HG03039 (cell line): ENCODE data around the gene FGF22.
"Not testable (repeated sequence)": the region's sequence is repeated elsewhere in the genome, so short reads cannot be mapped to it uniquely, and the experiment has no call there.

Experiments
- ATAC-seq: cut with Tn5 transposase; IDR thresholded peaks from one replicate; pipeline ENCODE4 v1.9.1; 2021; ENCODE audit warnings: mild to moderate bottlenecking, moderate library complexity; ENCODE audit not compliant: unreplicated experiment

The FGF22 gene

GRCh38 chr19:657611-658010 lies 17.9 kb downstream of the FGF22 start:
- no peak for ATAC-seq

- ATAC-seq: no peak
These were observed 18.6 kb downstream of the FGF22 start for GRCh38 chr19:658059-658839.

- no peak for ATAC-seq
These were observed 19.5 kb downstream of the FGF22 start for GRCh38 chr19:658916-659839.

- no peak for ATAC-seq
These were observed 21.2 kb downstream of the FGF22 start for GRCh38 chr19:660793-661426.

- no peak for ATAC-seq
These were observed 21.9 kb downstream of the FGF22 start for GRCh38 chr19:661427-662196.

GRCh38 chr19:662207-662961 lies 22.7 kb downstream of the FGF22 start:
- ATAC-seq: peak; percentile 13

- ATAC-seq: peak; percentile 47
These were observed 23.4 kb downstream of the FGF22 start, which contains the start of gene RNF126 for GRCh38 chr19:662962-663681. RNF126 (minus strand) TSS chr19:663214; CDS start chr19:663121, 93 bp downstream.

- no peak for ATAC-seq
These were observed 24.0 kb downstream of the FGF22 start for GRCh38 chr19:663682-664117.

GRCh38 chr19:664913-665443 lies 25.3 kb downstream of the FGF22 start:
- no peak for ATAC-seq

GRCh38 chr19:666985-667573 lies 27.4 kb downstream of the FGF22 start:
- not testable (repeated sequence) for ATAC-seq

GRCh38 chr19:668675-669434 lies 29.2 kb downstream of the FGF22 start:
- ATAC-seq: not testable (repeated sequence)

- ATAC-seq: no peak
These were observed 31.0 kb downstream of the FGF22 start for GRCh38 chr19:670609-671075.

- ATAC-seq: no peak
These were observed 34.8 kb downstream of the FGF22 start for GRCh38 chr19:674282-675151.

- no peak for ATAC-seq
These were observed 36.3 kb downstream of the FGF22 start for GRCh38 chr19:676007-676338.

- ATAC-seq: no peak
These were observed 36.8 kb downstream of the FGF22 start, which contains the start of gene FSTL3 for GRCh38 chr19:676339-677105. FSTL3 (plus strand) TSS chr19:676392; CDS start chr19:676424, 32 bp downstream.

- no peak for ATAC-seq
These were observed 37.5 kb downstream of the FGF22 start for GRCh38 chr19:677201-677600.
